Measurements from ENCODE around the gene WDR46.

Gene WDR46

DNA sequence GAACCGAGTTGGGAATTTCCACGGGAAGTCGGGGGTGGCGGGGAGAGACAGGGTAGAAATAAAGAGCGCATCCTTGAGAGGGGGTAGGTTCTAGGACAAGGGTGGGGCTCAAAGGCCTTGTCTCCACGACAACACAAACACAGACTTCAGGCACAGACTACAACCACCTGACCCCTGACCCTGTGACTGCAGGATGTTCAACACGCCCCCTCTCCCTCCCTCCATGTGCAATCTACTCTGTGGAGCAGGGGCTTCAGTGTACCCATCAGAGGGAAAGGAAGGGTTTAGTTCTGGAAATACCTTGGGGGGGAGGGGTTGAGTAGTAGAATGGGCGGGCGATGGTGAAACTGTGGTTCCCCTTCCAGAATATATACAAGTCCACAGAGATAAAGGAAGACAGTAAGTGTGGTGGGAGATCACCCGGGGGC lies 25.5 kb upstream of the WDR46 start:
- DNase-seq (ENCODE audit: low spot score): peak; percentile 31

DNA sequence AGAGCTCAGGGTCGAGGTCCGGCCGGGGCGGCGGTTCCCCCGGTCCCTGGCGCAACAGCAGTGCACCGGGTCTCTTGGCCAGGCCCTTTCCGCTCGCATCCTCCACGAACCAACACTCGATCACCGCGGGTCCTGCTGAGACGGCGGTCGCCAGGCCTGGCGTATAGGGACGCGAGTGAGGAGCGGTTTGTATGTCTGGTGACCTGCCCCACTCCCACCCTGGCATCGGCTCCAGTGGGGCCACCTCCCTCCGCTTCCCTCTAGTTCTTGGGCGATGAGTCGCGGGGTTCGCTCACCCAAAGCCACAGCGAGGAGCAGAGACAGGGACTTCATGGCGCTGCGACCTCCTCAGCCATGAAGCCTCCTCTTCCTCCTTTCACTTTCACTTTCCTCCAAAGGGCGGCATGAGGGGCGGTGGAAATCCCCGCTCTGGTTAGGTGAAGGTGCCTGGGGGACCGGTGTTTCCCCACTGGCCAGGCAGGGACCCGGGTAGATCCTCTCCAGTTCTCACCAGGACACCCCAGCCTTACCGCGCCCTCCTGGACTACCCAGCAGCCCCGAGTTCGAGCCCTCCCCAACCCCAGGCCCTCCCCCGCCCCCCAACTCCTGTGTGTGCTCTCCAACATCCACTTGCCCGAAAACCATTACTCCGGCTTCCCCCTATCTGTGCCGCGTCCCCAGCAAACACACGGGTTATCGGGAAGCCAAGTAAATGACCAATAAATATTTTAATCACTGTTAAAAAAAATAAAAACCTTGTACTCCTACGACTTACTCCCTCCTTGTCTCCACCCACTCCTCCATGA lies 24.9 kb upstream of the WDR46 start, which contains the start of gene TAPBP:
Gene TAPBP (minus strand): TSS at position 370 of the 806 bp plus-strand sequence. CDS start 37 bp downstream, at position 333.
- DNase-seq (ENCODE audit: low spot score): no peak

DNA sequence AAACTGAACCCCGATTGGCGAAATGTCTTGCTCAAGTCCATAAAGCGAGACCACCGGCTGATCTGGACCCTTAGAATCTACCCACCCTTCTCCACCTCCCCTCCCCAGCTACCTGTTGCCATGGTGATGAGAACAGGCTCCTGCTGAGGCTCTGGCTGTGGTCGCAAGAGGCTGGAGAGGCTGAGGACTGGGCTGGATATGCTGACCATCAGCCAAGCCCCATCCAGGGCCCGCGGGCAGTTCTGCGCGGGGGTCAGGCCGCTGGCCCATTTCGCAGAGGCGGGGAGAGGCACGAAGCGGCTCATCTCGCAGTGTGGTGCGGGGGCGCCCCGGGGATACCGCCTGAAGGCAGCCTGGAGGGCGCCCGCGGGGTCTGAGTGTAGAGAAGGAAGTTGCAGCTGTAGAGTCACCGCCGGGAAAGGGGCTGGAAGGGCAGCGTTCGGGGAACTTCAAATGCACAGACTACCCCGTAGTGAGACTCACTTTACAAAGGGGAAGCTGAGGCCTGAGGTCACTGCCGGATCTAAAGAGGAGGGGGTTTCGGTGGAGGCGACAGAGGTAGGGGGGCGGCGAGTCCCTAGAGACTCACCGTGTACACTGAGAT lies 24.2 kb upstream of the WDR46 start:
- peak; percentile 54 for DNase-seq (ENCODE audit: low spot score)

DNA sequence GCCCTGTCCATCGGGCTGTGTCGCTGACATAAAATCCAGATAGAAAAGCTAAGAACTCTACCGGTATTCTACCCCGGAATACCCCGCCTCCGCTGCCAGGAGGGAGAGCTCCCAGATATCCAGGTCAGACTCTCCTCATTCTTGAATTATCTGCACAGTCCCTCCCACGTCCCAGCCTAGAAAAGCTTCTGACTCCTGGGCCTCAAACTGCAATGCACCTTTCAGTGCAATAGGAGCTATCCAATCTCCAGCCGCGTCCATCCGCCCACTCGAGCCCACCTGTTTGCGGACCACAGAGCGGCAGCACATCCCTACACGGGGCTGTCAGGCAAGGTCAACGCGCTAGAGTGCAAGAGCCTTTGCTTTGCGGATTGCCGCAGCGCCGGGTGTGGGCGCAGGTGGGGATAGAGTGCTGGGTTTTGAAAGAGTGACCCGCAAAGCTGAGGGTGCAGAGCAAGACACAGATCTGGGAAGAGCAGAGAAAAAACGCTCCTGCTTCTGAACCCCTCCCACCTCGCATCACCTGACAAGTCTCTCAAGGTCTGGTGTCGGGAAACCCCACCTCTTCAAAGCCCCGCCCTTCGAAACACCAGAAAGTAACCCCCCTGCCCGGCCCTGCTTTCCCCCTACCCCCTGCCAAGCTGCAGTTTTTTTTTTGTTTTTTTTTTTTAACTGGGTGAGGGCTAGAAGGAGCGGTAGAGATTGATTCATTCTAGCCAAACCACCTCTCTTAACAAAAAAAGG lies 23.5 kb upstream of the WDR46 start:
- DNase-seq (ENCODE audit: low spot score): peak; percentile 40

DNA sequence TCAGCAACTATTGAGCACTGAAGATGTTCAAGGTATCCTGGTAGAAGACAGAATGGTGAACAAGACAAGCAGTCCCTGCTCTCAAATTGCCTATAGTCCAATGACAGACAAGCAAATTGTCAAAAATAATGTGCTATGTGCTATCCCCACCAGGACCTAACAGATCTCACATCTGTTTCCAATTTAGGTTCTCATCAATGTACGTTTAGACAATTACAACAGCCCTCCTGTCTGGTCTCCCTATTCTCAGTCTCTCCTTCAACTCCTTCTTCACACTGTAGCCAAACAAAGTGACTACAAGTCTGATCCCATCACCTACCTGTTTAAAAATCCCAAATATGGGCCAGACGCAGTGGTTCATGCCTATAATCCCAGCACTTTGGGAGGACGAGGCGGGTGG lies 17.3 kb upstream of the WDR46 start:
- peak; percentile 52 for DNase-seq (ENCODE audit: low spot score)

DNA sequence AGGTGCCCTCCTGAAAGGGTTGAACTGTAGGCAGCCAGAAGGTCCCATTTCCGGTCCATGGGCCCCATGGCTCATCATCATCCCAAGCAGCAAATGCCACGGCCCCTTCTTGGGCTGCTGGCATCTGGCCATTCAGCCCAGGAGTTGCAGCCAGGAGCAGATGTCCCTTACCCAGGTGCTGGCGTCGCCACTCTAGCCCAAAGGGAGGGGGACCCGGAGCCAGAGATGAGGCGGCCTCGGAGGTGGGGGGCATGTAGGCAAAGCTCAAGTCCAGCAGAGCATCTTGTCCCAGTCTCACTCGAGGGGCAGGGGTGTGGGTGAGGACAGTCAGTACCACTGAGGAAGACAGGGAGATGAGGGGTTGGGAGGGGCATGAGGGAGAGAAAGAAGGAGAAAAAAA lies 16.0 kb upstream of the WDR46 start:
- DNase-seq (ENCODE audit: low spot score): no peak

DNA sequence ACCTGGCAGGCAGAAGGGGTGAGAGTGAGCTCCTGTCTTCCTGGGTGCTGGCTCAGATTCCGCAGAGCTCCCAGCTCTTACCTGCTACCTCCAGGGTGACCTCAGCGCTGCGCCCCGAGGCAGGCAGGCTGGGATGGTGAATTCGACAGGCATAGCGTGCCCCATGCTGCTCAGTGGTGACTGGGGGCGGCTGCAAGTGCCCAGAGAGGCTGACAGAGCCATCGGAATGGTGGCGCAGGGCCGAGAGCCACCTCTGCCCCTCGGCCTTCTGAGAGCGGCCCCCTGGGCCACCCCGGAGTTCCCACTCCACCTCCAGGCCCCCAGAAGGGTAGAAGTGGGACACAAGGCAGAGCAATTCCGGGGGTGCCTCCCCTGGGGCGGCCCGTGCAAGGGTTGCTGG lies 15.2 kb upstream of the WDR46 start:
- no peak for DNase-seq (ENCODE audit: low spot score)

DNA sequence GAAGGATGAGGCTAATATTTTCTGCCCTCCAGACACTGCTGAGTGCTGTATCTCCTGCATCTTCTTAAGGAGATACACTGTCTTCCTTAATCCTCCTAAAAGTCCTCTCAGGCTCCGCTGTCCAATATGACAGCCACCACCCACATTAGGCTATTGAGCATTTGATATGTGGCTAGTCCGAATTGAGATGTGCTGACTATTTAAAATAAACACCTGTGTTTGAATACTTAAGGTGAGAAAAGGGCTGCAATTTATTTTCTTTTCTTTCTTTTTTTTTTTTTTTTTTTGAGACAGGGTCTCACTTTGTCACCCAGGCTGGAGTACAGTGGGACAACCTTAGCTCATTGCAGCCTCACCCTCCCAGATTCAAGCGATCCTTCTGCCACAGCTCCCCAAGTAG lies 12.8 kb upstream of the WDR46 start:
- no peak for DNase-seq (ENCODE audit: low spot score)

DNA sequence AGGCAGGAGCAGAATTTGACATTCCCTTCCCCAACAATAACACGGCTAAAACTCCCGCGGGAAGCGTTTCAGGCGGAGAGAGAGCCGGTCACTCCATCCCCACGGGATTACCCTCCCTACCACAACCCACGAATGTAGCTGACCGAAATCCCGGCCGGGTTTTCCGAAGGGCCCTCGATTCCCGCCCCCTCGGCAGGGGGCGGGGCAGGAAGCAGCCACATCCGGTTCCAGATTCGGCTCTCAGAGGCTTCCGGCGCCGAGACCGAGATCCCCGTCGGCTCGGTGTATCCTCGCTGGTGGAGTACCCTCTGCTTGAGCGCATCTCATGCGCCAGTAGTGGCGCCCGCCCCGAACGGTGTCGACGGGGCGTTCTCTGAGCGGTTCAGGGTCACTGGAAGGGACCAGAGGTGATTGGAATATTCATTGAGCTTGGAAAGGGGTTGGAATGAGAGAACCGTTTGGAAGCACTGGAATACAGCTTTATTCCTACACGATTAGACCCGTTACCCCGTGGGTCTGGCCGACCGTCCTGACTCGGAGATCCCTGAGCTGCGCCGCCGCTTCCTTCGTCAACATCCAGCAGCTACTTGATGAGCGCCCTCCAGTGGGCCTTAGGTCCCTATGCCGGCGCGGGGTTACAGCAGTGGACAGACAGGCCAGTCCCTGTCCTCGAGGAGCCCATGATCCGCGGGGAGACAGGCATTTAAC lies 10.4 kb upstream of the WDR46 start:
- DNase-seq (ENCODE audit: low spot score): peak; percentile 94

DNA sequence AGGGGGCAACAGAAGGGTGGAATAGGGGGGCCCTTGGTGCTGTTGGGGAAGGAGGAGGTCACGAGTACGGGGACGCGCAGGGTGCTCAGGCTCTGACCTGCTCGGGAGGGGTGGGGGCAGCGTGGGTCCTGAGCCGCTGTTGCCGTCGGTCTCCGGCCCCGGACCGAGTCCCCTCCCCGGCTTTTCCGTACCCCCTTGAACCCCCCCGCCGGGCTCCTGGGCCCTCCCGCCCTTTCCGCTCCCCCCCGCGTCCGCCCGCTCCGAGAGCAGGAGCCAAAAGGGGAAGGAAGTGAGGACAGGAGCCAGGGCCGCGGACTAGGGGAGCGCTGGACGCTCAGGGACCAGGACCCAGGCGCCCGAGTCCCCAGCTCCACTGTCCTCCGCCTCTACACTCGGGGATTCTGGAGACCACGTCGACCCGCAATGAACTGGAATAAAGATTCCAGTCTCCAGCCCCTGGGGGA lies 9.8 kb upstream of the WDR46 start, which contains the start of gene RGL2:
Gene RGL2 (minus strand): TSS at position 170 of the 464 bp plus-strand sequence. CDS start 332 bp downstream, outside the sequence.
- no peak for DNase-seq (ENCODE audit: low spot score)

DNA sequence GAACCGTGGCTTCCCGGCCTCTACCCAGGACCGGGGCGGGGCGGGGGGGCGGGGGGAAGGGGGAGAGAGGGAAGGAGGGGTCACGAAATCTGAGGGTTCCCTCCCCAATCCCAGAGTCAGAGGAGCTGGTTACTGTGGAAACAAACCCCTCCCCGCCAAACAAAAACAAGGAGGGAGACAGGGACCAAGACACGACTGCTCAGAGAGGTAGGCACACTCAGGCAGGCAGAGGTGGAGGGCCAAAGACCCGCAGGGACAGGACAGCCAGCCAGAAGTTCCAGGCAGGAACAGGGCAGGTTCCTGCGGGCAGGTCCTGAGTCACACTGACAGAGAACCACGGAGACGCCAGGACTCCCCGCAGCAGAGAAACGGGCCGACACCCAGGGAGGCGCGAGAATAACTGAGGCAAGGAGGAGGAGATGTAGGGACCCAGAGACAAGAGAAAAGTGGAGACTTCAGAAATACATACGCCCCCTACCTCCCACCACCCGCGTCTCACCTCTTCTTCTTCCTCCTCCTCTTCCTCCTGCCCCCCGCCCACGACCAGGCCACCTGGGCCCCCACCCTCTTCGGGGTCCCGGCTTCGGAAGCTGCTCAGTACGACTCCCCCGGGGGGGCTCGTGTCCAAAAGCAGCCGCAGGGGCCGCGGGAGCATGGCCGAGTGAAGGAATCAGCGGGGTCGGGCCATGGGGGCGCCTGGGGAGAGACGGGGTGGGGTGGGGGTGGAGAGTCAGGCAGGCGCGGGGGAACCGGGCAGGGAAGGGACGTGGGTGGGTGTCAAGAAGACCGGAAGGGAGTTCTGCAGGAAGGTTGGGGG lies 9.1 kb upstream of the WDR46 start:
- peak; percentile 54 for DNase-seq (ENCODE audit: low spot score)

DNA sequence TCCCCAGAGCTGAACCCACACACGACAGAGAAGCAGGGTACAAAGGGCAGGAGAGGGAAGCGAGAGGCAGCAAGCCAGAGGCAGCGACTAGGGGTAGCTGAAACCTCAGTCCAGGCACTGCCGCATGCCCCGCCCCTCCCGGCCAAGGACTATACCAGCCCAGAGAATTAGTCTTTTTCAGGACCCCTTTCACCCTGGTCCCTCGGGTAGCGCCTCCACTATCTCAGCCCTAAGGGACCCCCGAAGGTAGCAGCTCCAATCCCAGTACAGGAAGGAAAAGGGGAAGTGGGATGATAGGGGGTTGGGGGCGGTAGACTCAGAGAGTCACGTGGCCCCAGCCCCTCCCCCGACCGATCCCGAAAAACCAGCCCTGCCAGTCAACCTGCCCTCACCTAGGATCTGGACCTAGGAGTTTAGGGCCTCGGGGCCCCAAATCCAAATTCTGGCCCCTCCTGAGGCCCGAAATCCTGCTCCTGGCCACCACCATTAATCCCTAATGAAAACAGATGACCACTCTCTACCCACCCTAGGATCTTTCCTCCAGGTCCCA lies 8.4 kb upstream of the WDR46 start:
- no peak for DNase-seq (ENCODE audit: low spot score)

DNA sequence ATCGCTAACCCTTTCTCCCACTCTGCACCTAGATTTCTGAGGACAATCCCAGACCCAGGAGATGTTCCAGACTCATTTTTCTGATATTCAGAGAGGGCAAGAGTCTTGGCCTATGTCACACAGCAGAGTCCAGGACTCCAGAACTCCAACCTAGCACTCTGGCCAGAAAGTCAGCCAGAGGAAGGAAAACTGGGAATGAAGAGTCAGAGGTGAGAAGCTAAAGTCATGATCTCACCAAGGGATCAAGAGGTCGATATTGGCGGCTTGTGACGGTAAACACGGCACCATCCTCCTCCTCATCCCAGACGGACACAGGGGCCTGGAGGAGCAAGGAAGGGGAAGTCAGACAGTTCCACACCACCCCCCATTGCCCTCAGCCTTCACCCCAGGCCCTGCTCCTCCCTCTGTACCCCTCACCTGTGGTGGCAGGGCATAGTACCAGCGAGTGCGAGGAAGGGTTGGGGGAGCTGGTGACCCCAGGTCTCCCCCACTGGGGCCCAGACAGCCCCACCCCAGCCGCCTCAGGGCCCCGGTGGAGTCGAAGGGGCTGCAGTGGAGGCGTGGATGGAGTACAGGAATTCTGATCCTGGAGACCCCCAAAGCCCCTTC lies 7.9 kb upstream of the WDR46 start:
- no peak for DNase-seq (ENCODE audit: low spot score)

DNA sequence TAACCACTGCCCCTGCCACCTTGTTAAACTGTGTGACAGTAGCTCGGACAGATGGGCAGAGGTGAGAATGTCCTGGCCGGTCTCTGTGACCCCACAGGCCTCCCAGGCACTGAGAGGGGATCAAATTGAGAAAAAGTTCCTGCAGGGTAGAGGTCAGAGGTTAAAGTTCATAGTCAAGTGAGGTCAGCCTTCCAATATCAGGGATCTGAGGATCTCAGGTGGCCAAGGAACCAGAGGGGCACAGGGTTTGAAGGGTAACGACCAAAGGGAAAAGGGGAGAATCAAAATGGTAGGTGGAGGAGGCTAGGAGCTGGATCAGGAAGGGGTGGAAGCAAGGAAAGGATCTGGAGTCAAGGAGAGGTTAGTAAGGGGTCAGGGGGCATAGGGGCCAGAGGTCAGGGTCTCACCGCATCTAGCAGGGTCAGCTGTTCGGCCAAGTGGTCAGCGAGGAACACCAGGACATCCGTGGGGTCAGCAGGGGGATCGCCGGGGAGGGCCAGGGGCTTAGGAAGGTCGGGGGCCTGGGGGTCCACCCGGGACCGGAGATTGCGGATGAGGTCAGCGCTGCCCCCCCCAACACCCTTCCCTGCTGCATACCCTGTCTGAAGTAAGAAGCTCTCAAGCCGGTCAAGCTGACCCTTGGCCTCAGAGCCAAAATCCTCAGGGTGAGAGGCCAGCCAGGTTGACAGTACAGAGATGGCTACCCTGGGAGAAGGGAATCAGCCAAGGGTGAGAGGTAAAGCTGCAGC lies 6.8 kb upstream of the WDR46 start:
- no peak for DNase-seq (ENCODE audit: low spot score)

DNA sequence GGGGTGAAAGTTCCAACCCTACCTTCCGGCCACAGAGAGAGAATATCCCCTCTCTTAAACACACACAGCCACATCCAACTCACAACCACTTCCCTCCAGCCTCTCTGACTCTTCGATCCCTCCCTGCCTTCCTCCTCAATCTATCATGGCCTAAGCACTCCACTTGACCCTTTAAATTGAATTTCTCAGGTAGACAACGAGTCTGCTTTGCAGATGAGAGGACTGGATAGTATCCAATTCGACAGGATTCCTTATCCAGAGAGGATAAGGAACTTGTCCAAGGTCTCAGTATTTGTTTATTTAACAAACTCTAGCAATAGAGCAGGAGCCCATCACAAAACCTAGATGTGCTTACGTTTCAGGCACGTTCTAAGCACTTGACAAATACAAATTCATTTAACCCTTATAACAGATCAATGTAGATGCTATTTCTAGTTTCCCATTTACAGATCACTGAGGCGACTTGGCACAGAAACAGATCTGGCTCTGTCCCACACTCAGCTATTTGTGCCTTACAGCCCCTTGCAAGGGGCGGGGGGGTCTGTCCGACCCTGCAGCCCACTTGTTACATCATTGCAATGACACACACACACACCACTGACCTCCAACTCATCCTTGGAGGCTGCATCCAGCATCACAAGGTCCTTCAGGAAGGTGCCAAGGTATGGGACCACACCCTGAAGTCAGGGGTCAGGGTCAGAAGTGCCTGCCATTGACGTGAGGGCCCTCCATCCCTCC lies 5.2 kb upstream of the WDR46 start:
- peak; percentile 78 for DNase-seq (ENCODE audit: low spot score)

DNA sequence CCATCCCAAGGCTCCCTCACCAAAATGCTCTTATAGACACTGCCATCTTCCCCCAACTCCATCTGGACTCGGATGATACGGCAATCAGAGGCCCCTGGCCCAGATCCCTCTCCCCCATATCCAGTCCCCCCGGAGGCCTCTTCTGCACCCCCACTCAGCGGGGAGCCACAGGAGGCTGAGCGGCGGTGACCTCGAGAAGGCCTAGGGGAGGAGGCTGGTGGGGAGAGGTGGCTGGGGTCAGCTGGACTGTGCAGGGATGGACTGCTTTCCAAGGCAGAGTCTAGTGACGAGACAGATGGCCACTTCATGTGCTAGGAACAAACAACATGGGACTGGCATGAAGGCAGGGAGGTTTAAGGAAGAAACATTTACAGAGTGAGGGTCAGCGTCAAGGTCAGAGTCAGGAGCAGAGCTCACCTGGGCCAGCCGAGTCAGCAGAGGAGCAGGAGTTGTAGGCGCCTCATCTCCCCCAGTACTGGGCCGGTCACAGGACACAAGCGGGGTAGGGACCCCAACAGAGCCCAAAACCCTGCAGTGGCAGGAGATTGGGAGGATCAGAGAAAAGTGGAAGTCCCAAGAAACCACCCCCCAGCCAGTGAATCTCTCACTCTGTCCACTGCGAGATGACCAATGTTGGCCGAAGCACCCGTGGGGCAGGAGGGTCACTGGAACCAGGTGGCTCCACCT lies 4.1 kb upstream of the WDR46 start:
- DNase-seq (ENCODE audit: low spot score): no peak

DNA sequence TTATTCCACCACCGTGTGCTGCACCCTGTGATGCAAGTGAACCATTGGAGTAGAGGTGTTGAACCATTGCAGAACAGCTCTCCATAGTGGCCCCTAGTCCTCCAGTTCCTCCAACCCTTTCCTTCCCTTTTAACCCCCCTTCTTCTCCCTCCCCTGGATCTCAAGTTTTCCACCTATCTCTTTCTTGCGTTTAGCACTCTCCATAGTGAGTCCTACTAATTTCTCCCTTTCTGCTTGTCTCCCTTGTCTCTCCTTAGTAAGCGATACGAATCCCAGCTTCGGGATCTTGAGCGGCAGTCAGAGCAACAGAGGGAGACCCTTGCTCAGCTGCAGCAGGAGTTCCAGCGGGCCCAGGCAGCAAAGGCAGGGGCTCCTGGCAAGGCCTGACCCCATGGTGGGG lies 1.4 kb upstream of the WDR46 start:
- no peak for DNase-seq (ENCODE audit: low spot score)

DNA sequence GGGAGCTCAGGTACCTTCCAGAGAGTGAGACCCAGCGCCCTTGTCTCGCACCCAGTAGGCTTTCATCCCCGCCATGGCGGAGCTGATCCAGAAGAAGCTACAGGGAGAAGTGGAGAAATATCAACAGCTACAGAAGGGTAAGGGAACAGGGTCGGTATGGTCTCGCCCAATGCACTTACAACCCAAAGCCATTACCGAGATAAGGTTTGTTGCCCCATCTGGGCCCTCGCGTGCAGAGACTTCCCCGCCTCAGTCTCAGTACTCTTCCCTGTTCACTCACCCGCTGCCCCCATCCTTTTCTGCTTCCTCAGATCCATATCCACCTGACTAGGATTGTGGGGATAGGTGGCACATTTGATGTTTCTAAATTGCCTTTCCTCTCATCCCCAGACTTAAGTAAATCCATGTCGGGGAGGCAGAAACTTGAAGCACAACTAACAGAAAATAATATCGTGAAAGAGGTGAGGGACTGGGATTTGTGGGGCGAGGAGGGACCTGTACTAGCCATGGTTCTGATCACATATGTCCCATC lies 811 bp upstream of the WDR46 start:
- DNase-seq (ENCODE audit: low spot score): no peak

Data from SK-N-DZ (cell line).